Activated CD8-positive, alpha-beta T cell treated with anti-CD3 and anti-CD28 coated beads for 36 hours (primary cell): ENCODE data around the gene IL12RB2. TPM values are rescaled to one million over a fixed set of nuclear protein-coding genes. Genes with fewer than 3 reads are reported as not detected.
"Not testable (repeated sequence)": the region's sequence is repeated elsewhere in the genome, so short reads cannot be mapped to it uniquely, and the experiment has no call there.

Experiments used
- ATAC-seq: fragments of 200-7000 bp; cut with Tn5 transposase; one replicate; pipeline ENCODE4 v1.10.0; 2021; ENCODE audit warnings: mild to moderate bottlenecking, moderate library complexity
- CTCF ChIA-PET: fragments of 350-600 bp; sonication (Branson Sonifier 250); formaldehyde crosslinking; loops from one replicate; lab custom pipeline; 2021; ENCODE audit warnings: antibody characterized with exemption; lab: Charles Lee
- POLR2A ChIA-PET: fragments of 350-600 bp; sonication (Branson Sonifier 250); formaldehyde crosslinking; loops from one replicate; lab custom pipeline; 2021; ENCODE audit warnings: antibody characterized with exemption; lab: Charles Lee
- DNase-seq: peaks from one replicate; pipeline ENCODE4 v3.0.0-alpha.2; 2020
- H3K27ac Mint-ChIP-seq: one replicate; pipeline ENCODE4 v1.8.0; 2021; ENCODE audit warnings: mild to moderate bottlenecking, mixed read lengths
- H3K27me3 Mint-ChIP-seq: one replicate; pipeline ENCODE4 v1.8.0; 2021; ENCODE audit warnings: mixed read lengths
- H3K36me3 Mint-ChIP-seq: one replicate; pipeline ENCODE4 v1.8.0; 2021; ENCODE audit warnings: low read depth, mixed read lengths
- H3K4me1 Mint-ChIP-seq: one replicate; pipeline ENCODE4 v1.8.0; 2021; ENCODE audit warnings: low read depth, mixed read lengths
- H3K4me3 Mint-ChIP-seq: one replicate; pipeline ENCODE4 v1.8.0; 2021; ENCODE audit warnings: mild to moderate bottlenecking, moderate library complexity, mixed read lengths
- H3K9me3 Mint-ChIP-seq: one replicate; pipeline ENCODE4 v1.8.0; 2021; ENCODE audit warnings: mixed read lengths
- CTCF ChIP-seq: fragments of 200-600 bp; IDR thresholded peaks from one replicate; pipeline ENCODE4 v1.8.0; 2022; ENCODE audit warnings: antibody characterized with exemption, mild to moderate bottlenecking
- intact Hi-C: fragments of 100-400 bp; cut with micrococcal nuclease; formaldehyde crosslinking; loops from one replicate; pipeline ENCODE4 v1.10.0; 2022
- total RNA-seq, 2 experiments: library from RNA; stranded (reverse); gene quantifications; one replicate each; pipeline ENCODE4 v1.2.3, GENCODE V29; 2021

The IL12RB2 gene
- total RNA-seq, 2 experiments from 2014 or later = 29.1 to 29.7 TPM

GRCh38 chr1:67415041-67415440 is 107.4 kb downstream of the IL12RB2 start:
- Mint-ChIP-seq H3K27ac (peak overlapping the region; percentile 53), H3K27me3 (no peaks in the 10 kb centered on the region), H3K36me3 (peaks cover 74% of the 10 kb centered on the region), H3K4me1 (peaks cover 47% of the 10 kb centered on the region), H3K9me3 (no peaks in the 10 kb centered on the region), H3K4me3 (no peak overlapping the region)
- TF ChIP-seq CTCF = no peak
- CTCF ChIA-PET = interaction anchor here (1.4 kb wide), 1 partner anchor 12 kb away, joined by 3 read pairs; no protein-coding TSS in a partner anchor
- DNase-seq = no peak
- no peak for ATAC-seq
- intact Hi-C loops = loop anchor here (5.0 kb wide), 1 partner anchor 78 kb away; no protein-coding TSS in a partner anchor
- POLR2A ChIA-PET = interaction anchor here (0.6 to 10.4 kb wide), 4 partner anchors 14 to 98 kb away, joined by 3 to 172 read pairs (median 5); partner anchors contain the start of gene SERBP1

DNA sequence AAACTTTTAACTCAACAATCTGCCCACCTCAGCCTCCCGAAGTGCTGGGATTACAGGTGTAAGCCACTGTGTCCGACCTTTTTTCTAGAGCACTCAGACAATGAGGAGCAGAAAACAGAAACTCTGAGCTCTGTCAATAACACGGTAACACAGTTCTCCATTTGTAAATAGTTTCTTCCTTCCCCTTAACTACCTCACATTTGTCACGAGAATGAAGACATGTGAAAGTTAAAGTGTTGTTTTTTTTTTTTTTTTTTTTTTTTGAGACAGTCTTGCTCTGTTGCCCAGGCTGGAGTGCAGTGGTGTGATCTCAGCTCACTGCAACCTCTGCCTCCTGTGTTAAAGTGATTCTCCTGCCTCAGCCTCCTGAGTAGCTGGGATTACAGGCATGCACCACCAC is 110.1 kb downstream of the IL12RB2 start:
- H3K27me3 Mint-ChIP-seq, ATAC-seq, H3K9me3 Mint-ChIP-seq, H3K27ac Mint-ChIP-seq, H3K4me3 Mint-ChIP-seq, DNase-seq: not testable (repeated sequence)
- ChIA-PET POLR2A (interaction anchor here (1.4 to 10.4 kb wide), 4 partner anchors 10 to 20 kb away, joined by 3 to 172 read pairs (median 20); partner anchors contain the start of gene SERBP1), CTCF (interaction anchor here (1.8 kb wide), 1 partner anchor 82 kb away, joined by 3 read pairs; no protein-coding TSS in a partner anchor)
- H3K36me3 Mint-ChIP-seq = peaks cover 81% of the 10 kb centered on the region
- intact Hi-C loops = loop anchor here (5.0 kb wide), 1 partner anchor 80 kb away; no protein-coding TSS in a partner anchor
- H3K4me1 Mint-ChIP-seq = peaks cover 67% of the 10 kb centered on the region

- no peaks in the 10 kb centered on the region for H3K9me3 Mint-ChIP-seq
- CTCF ChIA-PET = interaction anchor here (1.0 to 2.1 kb wide), 4 partner anchors 8 to 205 kb away, joined by 3 to 8 read pairs (median 4); no protein-coding TSS in a partner anchor
- DNase-seq (no peak), ATAC-seq (no peak)
- peaks cover 76% of the 10 kb centered on the region for H3K4me1 Mint-ChIP-seq
- no peaks in the 10 kb centered on the region for H3K27me3 Mint-ChIP-seq
- TF ChIP-seq CTCF = no peak
- POLR2A ChIA-PET = interaction anchor here (0.6 to 10.4 kb wide), 8 partner anchors 10 to 368 kb away, joined by 3 to 172 read pairs (median 3); partner anchors contain the start of gene SERBP1
- H3K4me3 Mint-ChIP-seq = no peak overlapping the region
- intact Hi-C loops = loop anchor here (5.0 kb wide), 1 partner anchor 82 kb away; no protein-coding TSS in a partner anchor
- peak overlapping the region; percentile 71 for H3K27ac Mint-ChIP-seq
- H3K36me3 Mint-ChIP-seq = peaks cover 85% of the 10 kb centered on the region
Measured at GRCh38 chr1:67418839-67419586, 111.3 kb downstream of the IL12RB2 start.

- intact Hi-C loops = no loop called here
- Mint-ChIP-seq H3K4me1 (peaks cover 76% of the 10 kb centered on the region), H3K27me3 (no peaks in the 10 kb centered on the region), H3K27ac (peak overlapping the region; percentile 76), H3K4me3 (peak overlapping the region; percentile 24), H3K36me3 (peaks cover 86% of the 10 kb centered on the region), H3K9me3 (no peaks in the 10 kb centered on the region)
- CTCF ChIA-PET = interaction anchor here (1.5 kb wide), 1 partner anchor 207 kb away, joined by 5 read pairs; no protein-coding TSS in a partner anchor
- TF ChIP-seq CTCF = no peak
- ATAC-seq (no peak), DNase-seq (no peak)
- POLR2A ChIA-PET = interaction anchor here (1.1 to 10.4 kb wide), 4 partner anchors 8 to 88 kb away, joined by 3 to 172 read pairs (median 20); partner anchors contain the start of gene SERBP1
Measured at GRCh38 chr1:67420835-67421492, 113.3 kb downstream of the IL12RB2 start.

DNA sequence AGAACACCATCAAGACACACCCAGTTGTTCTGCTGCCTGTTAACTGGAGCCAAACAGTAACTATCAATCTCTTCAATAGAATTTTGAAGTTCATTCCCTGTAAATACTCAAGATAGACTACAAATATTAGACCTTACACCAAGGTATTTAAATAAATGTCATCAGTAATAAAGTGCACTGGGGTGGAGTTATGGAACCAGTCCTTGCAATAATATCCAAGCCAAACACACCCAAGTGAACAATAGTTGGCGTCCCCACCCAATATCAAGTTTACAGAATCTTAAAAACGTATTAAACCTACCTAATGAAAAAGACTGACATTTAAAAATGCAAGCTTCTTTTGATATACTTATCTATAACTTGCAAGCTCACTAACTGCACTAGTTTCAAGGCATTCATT is 119.8 kb downstream of the IL12RB2 start:
- H3K4me3 Mint-ChIP-seq = peak overlapping the region; percentile 84
- H3K9me3 Mint-ChIP-seq = no peaks in the 10 kb centered on the region
- TF ChIP-seq CTCF = no peak
- no peaks in the 10 kb centered on the region for H3K27me3 Mint-ChIP-seq
- intact Hi-C loops = no loop called here
- peak overlapping the region; percentile 98 for H3K27ac Mint-ChIP-seq
- ChIA-PET POLR2A (interaction anchor here (1.2 to 7.8 kb wide), 9 partner anchors 10 to 143 kb away, joined by 4 to 172 read pairs (median 13); no protein-coding TSS in a partner anchor), CTCF (interaction anchor here (0.9 to 2.2 kb wide), 7 partner anchors 9 to 214 kb away, joined by 3 to 14 read pairs (median 5); no protein-coding TSS in a partner anchor)
- H3K36me3 Mint-ChIP-seq = peaks cover 75% of the 10 kb centered on the region
- ATAC-seq (no peak), DNase-seq (no peak)
- peaks cover 47% of the 10 kb centered on the region for H3K4me1 Mint-ChIP-seq
